Epithelial cell of proximal tubule (primary cell): ENCODE data around the gene ANKRD13A. TPM values are rescaled to one million over a fixed set of nuclear protein-coding genes. Genes with fewer than 3 reads are reported as not detected.
A peak's percentile ranks its signal among the peaks of the same experiment; 100 is the strongest.

Experiments
- DNase-seq: peaks from one replicate; pipeline ENCODE4 v3.0.0-alpha.2; 2011; ENCODE audit warnings: low read depth
- H3K4me3 ChIP-seq: 2 replicates; pipeline ENCODE4 v1.5.1; 2011; ENCODE audit warnings: low read depth, mild to moderate bottlenecking, low read length
- CTCF ChIP-seq: conservative IDR thresholded peaks from 2 replicates; pipeline ENCODE4 v1.5.1; 2012; ENCODE audit warnings: low read depth, mild to moderate bottlenecking, low read length
- total RNA-seq: library from RNA; depleted of rRNA; stranded (reverse); fragments of >200 nt; gene quantifications from 2 replicates; pipeline ENCODE4 v1.2.3, GENCODE V29; 2015

ANKRD13A gene
- total RNA-seq, 1 donor from 2014 or later: 43.8 TPM

GRCh38 chr12:109997393-109997792 is 1.8 kb upstream of the ANKRD13A start:
- DNase-seq: no peak
- no peak overlapping the region for H3K4me3 ChIP-seq
- no peak for TF ChIP-seq CTCF

GRCh38 chr12:109998241-109998903 is 858 bp upstream of the ANKRD13A start:
- no peak for TF ChIP-seq CTCF
- DNase-seq: no peak

GRCh38 chr12:109999649-109999971 is 380 bp downstream of the ANKRD13A start:
- H3K4me3 ChIP-seq: peak overlapping the region; percentile 75
- no peak for TF ChIP-seq CTCF
- no peak for DNase-seq

More at GRCh38 chr12:109998241-109998903, 858 bp upstream of the ANKRD13A start:
- H3K4me3 ChIP-seq: peak overlapping the region; percentile 75

GRCh38 chr12:109999983-110000505 is 814 bp downstream of the ANKRD13A start:
- no peak for TF ChIP-seq CTCF
- H3K4me3 ChIP-seq: peak overlapping the region; percentile 75
- DNase-seq: no peak

GRCh38 chr12:110001596-110001995 is 2.4 kb downstream of the ANKRD13A start:
- no peak overlapping the region for H3K4me3 ChIP-seq
- TF ChIP-seq CTCF: no peak
- no peak for DNase-seq

GRCh38 chr12:110002676-110003515 is 3.7 kb downstream of the ANKRD13A start:
- no peak for DNase-seq
- no peak overlapping the region for H3K4me3 ChIP-seq
- TF ChIP-seq CTCF: no peak
